Measurements from ENCODE around the gene PCDHGC5.

GRCh38 chr5:141534492-141535213, 45.8 kb downstream of the PCDHGC5 start:
- no peak for TF ChIP-seq CTCF (IDR thresholded peaks at IDR 0.05)
- no peak for TF ChIP-seq POLR2A (IDR thresholded peaks at IDR 0.05)
